ENCODE results near the gene SNRPF. TPM values are rescaled to one million over a fixed set of nuclear protein-coding genes. Genes with fewer than 3 reads are reported as not detected.
"Not testable (repeated sequence)": the region's sequence is repeated elsewhere in the genome, so short reads cannot be mapped to it uniquely, and the experiment has no call there.

Gene SNRPF
- total RNA-seq, 1 donor from 2014 or later: 13.6 TPM

DNA sequence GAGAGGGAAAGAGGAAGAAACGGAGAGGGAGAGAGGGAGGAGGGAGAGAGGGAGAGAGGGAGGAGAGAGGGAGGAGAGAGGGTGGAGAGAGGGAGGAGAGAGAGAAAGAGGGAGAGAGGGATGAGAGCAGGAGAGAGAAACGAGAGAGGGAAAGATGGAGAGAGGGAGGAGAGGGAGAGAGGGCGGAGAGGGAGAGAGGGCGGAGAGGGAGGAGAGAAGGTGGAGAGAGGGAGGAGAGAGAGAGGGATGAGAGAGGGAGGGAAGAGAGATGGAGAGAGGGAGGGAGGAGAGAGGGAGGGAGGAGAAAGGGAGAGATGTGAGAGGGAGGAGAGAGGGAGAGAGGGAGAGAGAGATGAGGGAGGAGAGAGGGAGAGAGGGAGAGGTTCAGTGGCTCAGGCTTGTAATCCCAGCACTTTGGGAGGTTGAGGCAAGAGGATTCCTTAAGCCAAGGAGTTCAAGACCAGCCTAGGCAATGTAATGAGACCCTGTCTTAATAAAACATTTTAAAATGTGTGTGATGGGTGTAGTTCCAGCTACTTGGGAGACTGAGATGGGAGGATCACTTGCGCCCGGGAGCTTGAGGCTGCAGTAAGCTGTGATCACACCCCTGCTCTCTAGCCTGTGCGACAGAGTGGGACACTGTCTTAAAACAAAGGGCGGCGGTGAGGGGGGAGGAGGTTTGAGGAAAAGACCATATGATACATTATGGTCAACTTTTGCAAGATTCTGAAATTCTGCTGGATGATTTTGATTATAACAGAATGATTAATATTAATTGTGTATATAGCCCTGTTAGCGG is 21.3 kb upstream of the SNRPF start:
- no peaks in the 10 kb centered on the region for H3K36me3 ChIP-seq (ENCODE audit: control insufficient read depth, insufficient read depth, low read length)
- DNase-seq (ENCODE audit: low read depth): no peak
- H3K4me3 ChIP-seq (ENCODE audit: low read depth, low read length): no peak overlapping the region
- peaks cover 2% of the 10 kb centered on the region for H3K27me3 ChIP-seq (ENCODE audit: control insufficient read depth, insufficient read depth, low read length)
- TF ChIP-seq, protein P1, sequence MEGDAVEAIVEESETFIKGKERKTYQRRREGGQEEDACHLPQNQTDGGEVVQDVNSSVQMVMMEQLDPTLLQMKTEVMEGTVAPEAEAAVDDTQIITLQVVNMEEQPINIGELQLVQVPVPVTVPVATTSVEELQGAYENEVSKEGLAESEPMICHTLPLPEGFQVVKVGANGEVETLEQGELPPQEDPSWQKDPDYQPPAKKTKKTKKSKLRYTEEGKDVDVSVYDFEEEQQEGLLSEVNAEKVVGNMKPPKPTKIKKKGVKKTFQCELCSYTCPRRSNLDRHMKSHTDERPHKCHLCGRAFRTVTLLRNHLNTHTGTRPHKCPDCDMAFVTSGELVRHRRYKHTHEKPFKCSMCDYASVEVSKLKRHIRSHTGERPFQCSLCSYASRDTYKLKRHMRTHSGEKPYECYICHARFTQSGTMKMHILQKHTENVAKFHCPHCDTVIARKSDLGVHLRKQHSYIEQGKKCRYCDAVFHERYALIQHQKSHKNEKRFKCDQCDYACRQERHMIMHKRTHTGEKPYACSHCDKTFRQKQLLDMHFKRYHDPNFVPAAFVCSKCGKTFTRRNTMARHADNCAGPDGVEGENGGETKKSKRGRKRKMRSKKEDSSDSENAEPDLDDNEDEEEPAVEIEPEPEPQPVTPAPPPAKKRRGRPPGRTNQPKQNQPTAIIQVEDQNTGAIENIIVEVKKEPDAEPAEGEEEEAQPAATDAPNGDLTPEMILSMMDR (IDR thresholded peaks at IDR 0.05; ENCODE audit: insufficient read depth, low read length, poor library complexity, severe bottlenecking): no peak

DNA sequence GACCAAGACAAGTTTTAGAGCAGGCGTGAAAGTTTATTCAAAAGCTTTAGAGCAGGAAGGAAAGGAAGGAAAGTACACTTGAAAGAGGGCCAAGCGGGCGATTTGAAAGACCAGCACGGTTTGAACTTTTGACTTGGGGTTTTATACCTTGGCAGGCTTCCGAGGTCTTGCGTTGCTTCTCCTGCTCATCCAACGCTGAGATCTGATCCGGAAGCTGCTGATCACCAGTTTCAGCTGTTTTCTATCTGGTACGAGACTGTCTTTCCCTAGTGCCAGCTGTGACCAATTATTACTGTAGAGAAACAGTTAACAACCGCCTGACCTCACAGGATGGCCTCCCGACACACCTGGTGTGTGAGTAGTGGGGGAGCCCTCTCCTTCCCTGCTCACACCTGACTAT is 20.6 kb upstream of the SNRPF start:
- Histone ChIP-seq H3K4me3 (ENCODE audit: low read depth, low read length) (no peak overlapping the region), H3K27me3 (ENCODE audit: control insufficient read depth, insufficient read depth, low read length) (peaks cover 2% of the 10 kb centered on the region), H3K36me3 (ENCODE audit: control insufficient read depth, insufficient read depth, low read length) (no peaks in the 10 kb centered on the region)
- TF ChIP-seq, protein P1 (IDR thresholded peaks at IDR 0.05; ENCODE audit: insufficient read depth, low read length, poor library complexity, severe bottlenecking): no peak
- DNase-seq (ENCODE audit: low read depth): no peak

DNA sequence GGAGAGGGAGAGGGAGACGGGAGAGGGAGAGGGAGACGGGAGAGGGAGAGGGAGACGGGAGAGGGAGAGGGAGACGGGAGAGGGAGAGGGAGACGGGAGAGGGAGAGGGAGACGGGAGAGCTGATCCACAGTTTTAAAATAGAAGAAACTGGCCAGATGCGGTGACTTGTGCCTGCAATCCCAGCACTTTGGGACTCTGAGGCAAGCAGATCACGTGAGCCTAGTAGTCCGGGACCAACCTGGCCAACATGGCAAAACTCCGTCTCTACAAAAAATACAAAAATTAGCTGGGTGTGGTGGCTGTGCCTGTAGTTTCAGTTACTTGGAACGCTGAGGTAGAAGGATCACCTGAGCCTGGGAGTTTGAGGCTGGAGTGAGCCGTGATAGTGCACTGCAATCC is 16.3 kb upstream of the SNRPF start:
- not testable (repeated sequence) for H3K27me3 ChIP-seq (ENCODE audit: control insufficient read depth, insufficient read depth, low read length); H3K4me3 ChIP-seq (ENCODE audit: low read depth, low read length); H3K36me3 ChIP-seq (ENCODE audit: control insufficient read depth, insufficient read depth, low read length); DNase-seq (ENCODE audit: low read depth)

DNA sequence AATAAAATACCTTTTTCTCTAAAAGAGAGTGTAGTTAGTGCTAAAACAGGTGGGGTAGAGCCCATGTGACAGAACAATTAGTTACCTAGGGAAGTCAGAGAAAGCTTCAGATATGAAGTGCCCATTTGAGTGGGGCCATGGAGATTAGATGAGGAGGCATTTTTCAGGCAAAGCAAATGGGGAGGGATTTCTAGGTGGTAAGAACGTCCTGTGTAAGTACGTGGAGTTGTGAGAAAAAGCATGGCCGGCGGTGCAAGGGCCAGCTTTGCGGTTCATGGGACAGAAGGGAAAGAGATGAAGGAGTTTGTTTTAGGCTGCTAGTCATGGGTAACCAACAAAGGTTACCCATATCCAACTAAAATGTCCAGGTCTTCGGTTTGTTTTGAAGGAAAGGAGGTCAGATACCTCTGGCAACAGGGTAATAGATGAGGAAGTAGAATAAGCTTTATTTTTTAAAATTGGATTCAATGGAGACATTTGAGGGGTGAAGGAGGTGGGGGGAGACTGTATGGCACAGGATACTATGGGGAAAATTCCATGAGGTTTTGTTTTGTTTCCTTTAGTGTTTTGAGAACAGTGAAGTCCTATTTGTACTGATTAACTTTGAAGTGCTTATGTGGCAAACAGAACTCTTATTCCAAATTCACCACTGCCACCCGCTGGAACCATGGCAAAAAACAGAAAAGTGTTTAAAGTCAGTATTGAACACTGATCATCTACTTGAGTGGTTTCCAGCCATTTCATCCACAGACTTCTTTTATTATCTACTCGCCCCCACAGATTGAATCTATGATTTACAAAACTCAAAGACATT is 10.0 kb upstream of the SNRPF start:
- no peaks in the 10 kb centered on the region for H3K36me3 ChIP-seq (ENCODE audit: control insufficient read depth, insufficient read depth, low read length)
- H3K27me3 ChIP-seq (ENCODE audit: control insufficient read depth, insufficient read depth, low read length): peaks cover 2% of the 10 kb centered on the region
- H3K4me3 ChIP-seq (ENCODE audit: low read depth, low read length): no peak overlapping the region
- DNase-seq (ENCODE audit: low read depth): peak; percentile 49
- TF ChIP-seq, protein P1 (IDR thresholded peaks at IDR 0.05; ENCODE audit: insufficient read depth, low read length, poor library complexity, severe bottlenecking): peak; percentile 54

DNA sequence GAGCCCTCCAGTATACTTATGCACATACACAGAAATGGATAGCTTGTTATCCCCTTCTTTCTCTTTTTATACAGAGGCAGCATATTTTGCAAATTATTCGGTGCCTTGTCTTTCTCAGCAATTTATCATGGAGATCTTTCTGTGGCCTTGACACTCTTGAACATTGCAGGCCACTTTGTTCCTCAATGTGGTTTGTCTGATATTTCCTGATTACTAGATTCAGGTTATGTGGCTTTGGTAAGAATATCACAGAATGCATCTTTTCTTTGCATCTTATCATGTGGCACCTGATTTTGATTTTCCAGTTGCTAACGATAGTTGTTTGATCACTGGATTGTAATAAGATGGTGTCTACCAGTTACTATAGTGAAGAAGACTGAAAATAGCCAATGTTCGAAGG is 7.1 kb upstream of the SNRPF start:
- Histone ChIP-seq H3K36me3 (ENCODE audit: control insufficient read depth, insufficient read depth, low read length) (no peaks in the 10 kb centered on the region), H3K4me3 (ENCODE audit: low read depth, low read length) (no peak overlapping the region), H3K27me3 (ENCODE audit: control insufficient read depth, insufficient read depth, low read length) (peaks cover 2% of the 10 kb centered on the region)
- DNase-seq (ENCODE audit: low read depth): no peak
- TF ChIP-seq, protein P1 (IDR thresholded peaks at IDR 0.05; ENCODE audit: insufficient read depth, low read length, poor library complexity, severe bottlenecking): no peak

DNA sequence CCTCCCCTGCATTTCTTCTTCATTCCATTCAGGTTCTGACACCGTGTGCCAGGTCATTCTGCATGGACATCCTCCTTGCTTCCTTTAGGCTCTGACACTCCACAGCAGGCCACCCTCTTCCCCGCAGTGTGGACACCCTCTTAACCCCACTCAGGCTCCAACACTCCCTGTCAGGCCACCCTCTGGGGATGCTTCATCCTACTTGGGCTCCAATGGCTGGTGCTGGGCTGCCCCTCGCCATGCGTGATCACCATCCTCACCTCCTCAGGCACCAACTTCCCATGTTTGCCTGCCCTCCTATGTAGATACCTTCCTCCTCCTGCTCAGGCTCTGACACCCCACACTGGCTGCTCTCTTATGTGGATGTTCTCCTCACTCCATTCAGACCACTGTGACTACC is 6.6 kb upstream of the SNRPF start:
- no peak overlapping the region for H3K4me3 ChIP-seq (ENCODE audit: low read depth, low read length)
- H3K27me3 ChIP-seq (ENCODE audit: control insufficient read depth, insufficient read depth, low read length): peaks cover 2% of the 10 kb centered on the region
- DNase-seq (ENCODE audit: low read depth): no peak
- TF ChIP-seq, protein P1 (IDR thresholded peaks at IDR 0.05; ENCODE audit: insufficient read depth, low read length, poor library complexity, severe bottlenecking): no peak
- H3K36me3 ChIP-seq (ENCODE audit: control insufficient read depth, insufficient read depth, low read length): no peaks in the 10 kb centered on the region

Measured in kidney epithelial cell (primary cell).